ENCODE data around the gene RTN4RL1.

Gene RTN4RL1

GRCh38 chr17:2059547-2060384, 34.6 kb upstream of the RTN4RL1 start:
- DNase-seq (ENCODE audit: low spot score), result no peak

- no peak for DNase-seq (ENCODE audit: low spot score)
Measured at GRCh38 chr17:2058586-2059546, 33.7 kb upstream of the RTN4RL1 start.

- DNase-seq (ENCODE audit: low spot score), result no peak
Measured at GRCh38 chr17:2057760-2058585, 32.8 kb upstream of the RTN4RL1 start.

- no peak for DNase-seq (ENCODE audit: low spot score)
Measured at GRCh38 chr17:2057175-2057759, 32.1 kb upstream of the RTN4RL1 start.

- no peak for DNase-seq (ENCODE audit: low spot score)
Measured at GRCh38 chr17:2056206-2057174, 31.4 kb upstream of the RTN4RL1 start.

- DNase-seq (ENCODE audit: low spot score), result no peak
Measured at GRCh38 chr17:2055292-2056205, 30.4 kb upstream of the RTN4RL1 start.

- no peak for DNase-seq (ENCODE audit: low spot score)
Measured at GRCh38 chr17:2054512-2055291, 29.6 kb upstream of the RTN4RL1 start, which contains the start of gene HIC1. HIC1 (plus strand) TSS chr17:2055103; CDS start chr17:2056691, 1,588 bp downstream.

GRCh38 chr17:2054262-2054511, 29.1 kb upstream of the RTN4RL1 start:
- no peak for DNase-seq (ENCODE audit: low spot score)

- DNase-seq (ENCODE audit: low spot score), result no peak
Measured at GRCh38 chr17:2053380-2054261, 28.5 kb upstream of the RTN4RL1 start.

- DNase-seq (ENCODE audit: low spot score), result no peak
Measured at GRCh38 chr17:2051933-2052559, 26.9 kb upstream of the RTN4RL1 start.

GRCh38 chr17:2051061-2051932, 26.2 kb upstream of the RTN4RL1 start:
- DNase-seq (ENCODE audit: low spot score), result no peak

GRCh38 chr17:2050300-2051060, 25.3 kb upstream of the RTN4RL1 start:
- no peak for DNase-seq (ENCODE audit: low spot score)

GRCh38 chr17:2049333-2050299, 24.5 kb upstream of the RTN4RL1 start:
- no peak for DNase-seq (ENCODE audit: low spot score)

- no peak for DNase-seq (ENCODE audit: low spot score)
Measured at GRCh38 chr17:2048805-2049204, 23.7 kb upstream of the RTN4RL1 start.

All from putamen (tissue), 1 donor.